Measurements from ENCODE around the gene DAGLA.

DAGLA gene

GRCh38 chr11:61711498-61711897, 31.3 kb downstream of the DAGLA start:
- DNase-seq = no peak

- no peak for DNase-seq
These were observed 32.1 kb downstream of the DAGLA start for GRCh38 chr11:61712314-61712713.

GRCh38 chr11:61712846-61713245, 32.7 kb downstream of the DAGLA start:
- DNase-seq = no peak

- DNase-seq = no peak
These were observed 33.3 kb downstream of the DAGLA start for GRCh38 chr11:61713464-61713863.

- no peak for DNase-seq
These were observed 33.7 kb downstream of the DAGLA start for GRCh38 chr11:61713906-61714305.

- no peak for DNase-seq
These were observed 34.1 kb downstream of the DAGLA start for GRCh38 chr11:61714316-61714715.

- DNase-seq = no peak
These were observed 34.7 kb downstream of the DAGLA start for GRCh38 chr11:61714916-61715315.

- DNase-seq = no peak
These were observed 35.7 kb downstream of the DAGLA start for GRCh38 chr11:61715867-61716266.

GRCh38 chr11:61716478-61717285, 36.5 kb downstream of the DAGLA start:
- DNase-seq = no peak

- DNase-seq = no peak
These were observed 37.3 kb downstream of the DAGLA start for GRCh38 chr11:61717286-61718033.

- DNase-seq = no peak
These were observed 37.9 kb downstream of the DAGLA start for GRCh38 chr11:61718046-61718531.

- no peak for DNase-seq
These were observed 38.6 kb downstream of the DAGLA start for GRCh38 chr11:61718621-61719302.

- DNase-seq = no peak
These were observed 39.8 kb downstream of the DAGLA start for GRCh38 chr11:61719978-61720377.

- no peak for DNase-seq
These were observed 40.4 kb downstream of the DAGLA start for GRCh38 chr11:61720597-61720996.

- no peak for DNase-seq
These were observed 44.2 kb downstream of the DAGLA start for GRCh38 chr11:61724437-61724836.

GRCh38 chr11:61725781-61726231, 45.6 kb downstream of the DAGLA start:
- no peak for DNase-seq

GRCh38 chr11:61726775-61727174, 46.6 kb downstream of the DAGLA start:
- DNase-seq = no peak

- no peak for DNase-seq
These were observed 47.2 kb downstream of the DAGLA start for GRCh38 chr11:61727401-61727811.

GRCh38 chr11:61728066-61728939, 48.1 kb downstream of the DAGLA start:
- DNase-seq = no peak

- DNase-seq = no peak
These were observed 48.7 kb downstream of the DAGLA start for GRCh38 chr11:61728940-61729219.

GRCh38 chr11:61730240-61730994, 50.2 kb downstream of the DAGLA start:
- peak; percentile 18 for DNase-seq

Data from T1000 (cell line).